Measurements from ENCODE around the gene DICER1.

Gene DICER1

GRCh38 chr14:95040708-95041476 lies 116.4 kb downstream of the DICER1 start:
- no peak for DNase-seq (ENCODE audit: low read depth in 2 of 2)

GRCh38 chr14:95039993-95040348 lies 117.4 kb downstream of the DICER1 start:
- no peak for DNase-seq (ENCODE audit: low read depth in 2 of 2)

GRCh38 chr14:95039259-95039992 lies 117.9 kb downstream of the DICER1 start:
- no peak for DNase-seq (ENCODE audit: low read depth in 2 of 2)

GRCh38 chr14:95038521-95039250 lies 118.6 kb downstream of the DICER1 start:
- DNase-seq (ENCODE audit: low read depth in 2 of 2): no peak

- no peak for DNase-seq (ENCODE audit: low read depth in 2 of 2)
Measured at GRCh38 chr14:95037273-95037672, 120.1 kb downstream of the DICER1 start.
